HG03108 (cell line): ENCODE measurements around the gene ARID3A.
"Not testable (repeated sequence)": the region's sequence is repeated elsewhere in the genome, so short reads cannot be mapped to it uniquely, and the experiment has no call there.

ENCODE experiments used
- ATAC-seq: cut with Tn5 transposase; IDR thresholded peaks from one replicate; pipeline ENCODE4 v1.9.1; 2021; ENCODE audit warnings: moderate library complexity; ENCODE audit not compliant: unreplicated experiment

The ARID3A gene

GRCh38 chr19:890831-891230 lies 35.0 kb upstream of the ARID3A start:
- no peak for ATAC-seq

- not testable (repeated sequence) for ATAC-seq
Measured at GRCh38 chr19:891421-892200, 34.2 kb upstream of the ARID3A start.

- ATAC-seq = no peak
Measured at GRCh38 chr19:892243-892893, 33.5 kb upstream of the ARID3A start.

GRCh38 chr19:892894-893689 lies 32.7 kb upstream of the ARID3A start, which contains the start of the genes MED16 and RNU6-9:
Gene MED16 (minus strand): TSS chr19:893187. CDS start chr19:891131, 2,056 bp downstream.
Gene RNU6-9 (plus strand): TSS chr19:893484.
- peak; percentile 78 for ATAC-seq

- ATAC-seq = no peak
Measured at GRCh38 chr19:896434-896833, 29.4 kb upstream of the ARID3A start.

GRCh38 chr19:896999-897398 lies 28.8 kb upstream of the ARID3A start:
- ATAC-seq = no peak

- no peak for ATAC-seq
Measured at GRCh38 chr19:897442-898039, 28.3 kb upstream of the ARID3A start.

- no peak for ATAC-seq
Measured at GRCh38 chr19:898663-899062, 27.2 kb upstream of the ARID3A start.

GRCh38 chr19:899336-900042 lies 26.3 kb upstream of the ARID3A start:
- no peak for ATAC-seq

- ATAC-seq = no peak
Measured at GRCh38 chr19:900043-900301, 25.9 kb upstream of the ARID3A start.

GRCh38 chr19:900302-901111 lies 25.3 kb upstream of the ARID3A start:
- ATAC-seq = no peak

- no peak for ATAC-seq
Measured at GRCh38 chr19:901216-902092, 24.4 kb upstream of the ARID3A start.

GRCh38 chr19:902093-902370 lies 23.8 kb upstream of the ARID3A start:
- ATAC-seq = no peak

GRCh38 chr19:902446-903226 lies 23.2 kb upstream of the ARID3A start:
- ATAC-seq = no peak

- ATAC-seq = no peak
Measured at GRCh38 chr19:903266-903797, 22.5 kb upstream of the ARID3A start.

- ATAC-seq = no peak
Measured at GRCh38 chr19:904545-904944, 21.3 kb upstream of the ARID3A start.

GRCh38 chr19:906480-906879 lies 19.4 kb upstream of the ARID3A start:
- ATAC-seq = no peak

GRCh38 chr19:907183-907853 lies 18.5 kb upstream of the ARID3A start:
- no peak for ATAC-seq
